ENCODE data around the gene LRRC56.

GRCh38 chr11:598005-598680 lies 60.8 kb downstream of the LRRC56 start:
- TF ChIP-seq, protein P1, sequence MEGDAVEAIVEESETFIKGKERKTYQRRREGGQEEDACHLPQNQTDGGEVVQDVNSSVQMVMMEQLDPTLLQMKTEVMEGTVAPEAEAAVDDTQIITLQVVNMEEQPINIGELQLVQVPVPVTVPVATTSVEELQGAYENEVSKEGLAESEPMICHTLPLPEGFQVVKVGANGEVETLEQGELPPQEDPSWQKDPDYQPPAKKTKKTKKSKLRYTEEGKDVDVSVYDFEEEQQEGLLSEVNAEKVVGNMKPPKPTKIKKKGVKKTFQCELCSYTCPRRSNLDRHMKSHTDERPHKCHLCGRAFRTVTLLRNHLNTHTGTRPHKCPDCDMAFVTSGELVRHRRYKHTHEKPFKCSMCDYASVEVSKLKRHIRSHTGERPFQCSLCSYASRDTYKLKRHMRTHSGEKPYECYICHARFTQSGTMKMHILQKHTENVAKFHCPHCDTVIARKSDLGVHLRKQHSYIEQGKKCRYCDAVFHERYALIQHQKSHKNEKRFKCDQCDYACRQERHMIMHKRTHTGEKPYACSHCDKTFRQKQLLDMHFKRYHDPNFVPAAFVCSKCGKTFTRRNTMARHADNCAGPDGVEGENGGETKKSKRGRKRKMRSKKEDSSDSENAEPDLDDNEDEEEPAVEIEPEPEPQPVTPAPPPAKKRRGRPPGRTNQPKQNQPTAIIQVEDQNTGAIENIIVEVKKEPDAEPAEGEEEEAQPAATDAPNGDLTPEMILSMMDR (IDR thresholded peaks at IDR 0.05), result no peak
- TF ChIP-seq POLR2AphosphoS5 (IDR thresholded peaks at IDR 0.05) (no peak), POLR2A (IDR thresholded peaks at IDR 0.05) (no peak)

All from transverse colon (tissue), 4 donors.